A673 (cell line): ENCODE measurements around the gene GALP.
"Not testable (repeated sequence)": the region's sequence is repeated elsewhere in the genome, so short reads cannot be mapped to it uniquely, and the experiment has no call there.

Experiments used
- EZH2 ChIP-seq: fragments of 200-600 bp; sonication (generic); IDR thresholded peaks from 2 replicates; pipeline ENCODE4 v1.6.1; 2017; ENCODE audit warnings: borderline replicate concordance, low read depth, mild to moderate bottlenecking, mixed read lengths, antibody characterized with exemption, low read length; ENCODE audit not compliant: poor library complexity, severe bottlenecking
- TF ChIP-seq, protein P1 (sequence below): fragments of 300-800, 200-600 bp; sonication (generic); conservative IDR thresholded peaks from 2 replicates; pipeline ENCODE4 v1.5.1; 2017; ENCODE audit warnings: low read depth, mild to moderate bottlenecking, antibody characterized with exemption, low read length, moderate library complexity, mixed read lengths

DNA sequence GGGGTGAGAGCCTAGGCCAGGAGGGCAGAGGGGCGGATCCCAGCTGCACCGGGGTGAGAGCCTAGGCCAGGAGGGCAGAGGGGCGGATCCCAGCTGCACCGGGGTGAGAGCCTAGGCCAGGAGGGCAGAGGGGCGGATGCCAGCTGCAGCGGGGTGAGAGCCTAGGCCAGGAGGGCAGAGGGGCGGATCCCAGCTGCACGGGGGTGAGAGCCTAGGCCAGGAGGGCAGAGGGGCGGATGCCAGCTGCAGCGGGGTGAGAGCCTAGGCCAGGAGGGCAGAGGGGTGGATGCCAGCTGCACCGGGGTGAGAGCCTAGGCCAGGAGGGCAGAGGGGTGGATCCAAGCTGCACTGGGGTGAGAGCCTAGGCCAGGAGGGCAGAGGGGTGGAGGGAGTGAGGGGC is 502 bp downstream of the GALP start:
- TF ChIP-seq, protein P1, sequence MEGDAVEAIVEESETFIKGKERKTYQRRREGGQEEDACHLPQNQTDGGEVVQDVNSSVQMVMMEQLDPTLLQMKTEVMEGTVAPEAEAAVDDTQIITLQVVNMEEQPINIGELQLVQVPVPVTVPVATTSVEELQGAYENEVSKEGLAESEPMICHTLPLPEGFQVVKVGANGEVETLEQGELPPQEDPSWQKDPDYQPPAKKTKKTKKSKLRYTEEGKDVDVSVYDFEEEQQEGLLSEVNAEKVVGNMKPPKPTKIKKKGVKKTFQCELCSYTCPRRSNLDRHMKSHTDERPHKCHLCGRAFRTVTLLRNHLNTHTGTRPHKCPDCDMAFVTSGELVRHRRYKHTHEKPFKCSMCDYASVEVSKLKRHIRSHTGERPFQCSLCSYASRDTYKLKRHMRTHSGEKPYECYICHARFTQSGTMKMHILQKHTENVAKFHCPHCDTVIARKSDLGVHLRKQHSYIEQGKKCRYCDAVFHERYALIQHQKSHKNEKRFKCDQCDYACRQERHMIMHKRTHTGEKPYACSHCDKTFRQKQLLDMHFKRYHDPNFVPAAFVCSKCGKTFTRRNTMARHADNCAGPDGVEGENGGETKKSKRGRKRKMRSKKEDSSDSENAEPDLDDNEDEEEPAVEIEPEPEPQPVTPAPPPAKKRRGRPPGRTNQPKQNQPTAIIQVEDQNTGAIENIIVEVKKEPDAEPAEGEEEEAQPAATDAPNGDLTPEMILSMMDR = not testable (repeated sequence)
- TF ChIP-seq EZH2 = not testable (repeated sequence)
